ENCODE data around the gene SLC7A5.

- TF ChIP-seq CTCF (IDR thresholded peaks at IDR 0.05; ENCODE audit: insufficient read depth, low read length): no peak
- TF ChIP-seq SPI1 (IDR thresholded peaks at IDR 0.05; ENCODE audit: borderline replicate concordance, low read depth): no peak
- TF ChIP-seq POLR2AphosphoS5 (IDR thresholded peaks at IDR 0.05; ENCODE audit: low read depth): no peak
- TF ChIP-seq REST (IDR thresholded peaks at IDR 0.05; ENCODE audit: insufficient replicate concordance, low read depth): no peak
Measured at GRCh38 chr16:87824016-87824990, 45.0 kb downstream of the SLC7A5 start.

All from HL-60 (cell line).